Stimulated activated CD4-positive, alpha-beta T cell treated with anti-CD3 and anti-CD28 coated beads, TNF-alpha, amount 100 ng/mL, for 4 hours (primary cell): ENCODE results near the gene NFATC4.
"Not testable (repeated sequence)": the region's sequence is repeated elsewhere in the genome, so short reads cannot be mapped to it uniquely, and the experiment has no call there.

Source experiments
- DNase-seq, 3 experiments: peaks; one replicate each; pipeline ENCODE4 v3.0.0-alpha.2; 2020; ENCODE audit warnings: low read depth in 3 of 3

Gene NFATC4

DNA sequence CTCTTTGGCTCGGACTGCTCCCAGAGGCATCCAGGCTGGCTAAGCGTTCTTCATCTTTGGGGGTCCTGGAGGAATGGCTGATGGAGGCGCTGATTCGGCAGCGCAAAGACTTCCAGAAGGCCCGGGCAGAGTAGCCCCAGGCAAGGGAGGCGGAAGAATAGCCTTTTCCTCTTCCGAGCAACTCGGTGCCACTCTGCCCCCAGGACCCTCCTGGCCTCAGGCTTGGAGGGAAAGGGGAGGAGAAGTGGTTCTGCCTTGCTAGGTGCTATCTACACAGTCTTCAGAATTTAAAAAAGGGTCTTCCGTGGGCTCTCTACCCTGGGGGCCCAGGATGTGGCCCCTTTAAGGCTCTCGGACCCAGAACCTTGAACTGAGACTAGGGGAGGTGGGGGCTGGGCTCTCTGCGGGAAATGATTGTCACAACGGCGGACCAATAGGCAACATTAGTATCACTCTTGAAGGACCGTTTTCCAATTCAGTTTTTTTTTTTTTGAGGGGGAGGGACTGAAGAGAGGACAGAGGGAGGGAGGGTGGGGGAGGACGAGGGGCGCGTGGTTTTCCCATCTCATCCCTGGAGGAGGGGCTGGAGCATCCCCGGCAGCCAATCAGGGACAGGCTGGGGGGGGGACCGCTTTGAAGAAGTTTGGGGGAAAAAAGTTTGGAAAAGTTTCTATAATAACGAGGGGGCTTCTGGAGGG lies at the start of gene NFATC4:
NFATC4 (plus strand) TSS at position 671 of the 698 bp plus-strand sequence. CDS start 157 bp downstream, outside the sequence.
- no peak for DNase-seq

DNA sequence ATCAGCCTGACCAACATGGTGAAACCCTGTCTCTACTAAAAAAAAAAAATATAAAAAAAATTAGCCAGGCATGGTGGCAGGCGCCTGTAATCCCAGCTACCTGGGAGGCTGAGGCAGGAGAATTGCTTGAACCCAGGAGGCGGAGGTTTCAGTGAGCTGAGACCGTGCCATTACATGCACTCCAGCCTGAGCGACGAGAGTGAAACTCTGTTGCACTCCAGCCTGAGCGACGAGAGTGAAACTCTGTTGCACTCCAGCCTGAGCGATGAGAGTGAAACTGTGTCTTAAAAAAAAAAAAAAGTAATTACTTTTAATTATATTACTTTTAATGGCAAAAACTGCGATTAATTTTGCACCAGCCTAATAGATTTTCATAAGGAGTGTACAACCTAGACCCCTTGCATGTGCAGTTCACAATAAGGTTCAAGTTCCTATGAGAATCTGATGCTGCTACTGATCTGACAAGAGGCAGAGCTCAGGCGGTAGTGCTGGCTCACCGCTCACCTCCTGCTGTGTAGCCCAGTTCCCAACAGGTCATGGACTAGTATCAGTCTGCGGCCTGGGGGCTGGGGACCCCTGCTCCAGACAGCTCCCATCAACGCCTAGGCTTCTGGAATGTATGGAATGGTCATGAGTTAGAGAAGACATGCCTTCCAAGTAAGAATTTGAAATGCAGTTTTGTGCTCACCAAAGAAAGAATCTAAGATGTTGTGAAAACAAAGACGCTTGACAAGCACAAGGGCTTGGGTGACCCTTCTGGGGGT lies 46.6 kb upstream of the NFATC4 start:
- no peak for DNase-seq

DNA sequence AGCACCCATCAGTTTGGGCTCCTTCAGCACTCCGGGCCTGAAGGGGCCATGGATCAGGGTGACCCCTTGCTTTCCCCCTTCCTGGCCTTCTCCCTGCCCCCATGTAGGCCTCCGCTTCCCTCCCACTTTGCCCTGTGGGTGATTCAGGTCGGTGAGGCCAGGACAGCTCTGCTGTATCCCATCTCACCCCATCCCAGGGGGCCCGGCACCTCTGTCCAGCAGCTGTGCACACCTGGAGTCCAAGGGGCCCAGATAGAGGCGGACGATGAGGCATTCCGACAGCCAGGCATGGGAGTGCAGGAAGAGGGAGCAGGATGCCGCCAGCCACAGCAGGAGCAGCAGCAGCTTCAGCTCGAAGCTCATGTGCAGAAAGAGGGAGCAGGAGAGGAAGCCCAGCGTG lies 45.3 kb upstream of the NFATC4 start:
- DNase-seq = no peak

DNA sequence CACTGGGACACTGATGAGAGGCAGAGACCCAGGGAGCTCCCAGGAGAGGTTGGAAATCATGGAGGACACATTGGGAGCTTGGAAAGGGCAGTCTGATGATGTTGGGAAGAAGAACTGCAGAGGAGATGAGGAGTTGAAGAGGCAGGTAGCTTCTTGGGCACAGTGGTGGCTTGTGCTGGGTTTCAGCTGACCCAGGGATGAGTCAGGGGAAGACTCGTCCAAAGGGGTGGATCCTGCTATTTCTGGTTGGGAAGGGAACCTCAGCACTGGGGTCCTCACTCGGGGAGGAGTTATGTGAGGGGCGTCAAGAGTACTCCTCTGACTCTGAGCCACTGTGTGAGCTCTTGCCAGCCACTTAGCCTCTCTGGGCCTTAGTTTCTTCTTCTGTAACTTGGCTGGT lies 44.6 kb upstream of the NFATC4 start:
- DNase-seq = no peak

DNA sequence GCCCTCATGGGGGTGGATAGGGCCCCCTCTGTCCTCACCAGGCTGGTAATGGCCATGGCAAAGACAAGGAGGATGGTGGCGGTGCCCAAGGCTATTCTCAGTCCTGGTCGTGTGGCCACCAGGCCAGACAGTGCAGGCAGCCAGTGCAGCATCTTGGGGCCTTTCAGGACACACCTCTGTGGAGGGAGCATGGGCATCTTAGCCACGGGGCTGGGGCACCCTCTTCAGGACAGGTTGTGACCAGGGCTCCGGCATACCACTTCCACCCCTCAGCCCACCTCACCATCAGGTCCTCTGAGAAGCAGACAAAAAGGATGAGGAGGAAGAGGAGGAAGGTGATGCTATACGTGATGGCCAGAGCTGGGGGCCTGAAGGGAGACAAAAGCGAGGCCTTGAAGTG lies 44.0 kb upstream of the NFATC4 start:
- DNase-seq = no peak

DNA sequence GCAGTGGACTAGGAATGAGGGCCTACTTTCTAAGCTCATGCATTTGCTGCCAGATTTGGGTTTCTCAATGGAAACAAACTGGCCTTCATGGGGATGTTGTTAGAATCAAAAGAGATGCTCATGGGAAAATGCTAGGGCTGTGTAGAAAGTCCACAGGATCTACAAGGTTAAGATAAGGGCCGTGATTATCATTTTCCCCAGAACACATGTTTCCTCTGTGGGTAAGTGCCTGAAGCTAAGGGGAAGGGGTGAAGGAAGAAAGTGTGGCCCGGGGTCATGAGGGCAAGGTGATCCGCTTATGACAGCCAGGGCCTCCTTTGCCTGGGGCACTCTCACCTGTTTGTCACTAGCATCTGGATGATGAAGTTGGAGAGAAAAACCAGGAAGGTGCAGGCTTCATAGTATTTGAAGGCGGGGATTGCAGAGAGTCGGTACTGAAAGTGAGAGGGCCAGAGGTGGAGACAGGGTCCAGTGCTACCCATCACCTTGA lies 42.9 kb upstream of the NFATC4 start:
- DNase-seq = no peak

DNA sequence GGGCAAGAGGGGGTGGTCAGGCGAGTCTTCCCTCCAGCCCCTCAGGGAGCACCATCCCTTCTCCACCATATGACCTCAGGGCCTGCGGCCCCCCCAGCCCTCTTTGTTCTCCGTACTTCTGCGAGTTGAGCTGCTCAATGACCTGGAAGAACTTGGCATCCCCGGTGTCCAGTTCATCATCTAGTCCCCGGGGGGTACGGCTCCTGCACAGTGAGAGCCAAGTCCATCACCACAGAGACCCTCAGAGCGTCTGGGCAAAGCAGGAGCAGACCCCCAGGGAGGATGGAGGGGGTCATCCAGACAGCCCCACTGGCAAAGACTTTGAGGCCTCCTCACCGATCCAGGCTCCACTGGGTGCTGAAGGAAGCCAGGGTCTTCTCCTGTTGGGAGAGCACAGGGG lies 42.0 kb upstream of the NFATC4 start:
- DNase-seq = no peak

DNA sequence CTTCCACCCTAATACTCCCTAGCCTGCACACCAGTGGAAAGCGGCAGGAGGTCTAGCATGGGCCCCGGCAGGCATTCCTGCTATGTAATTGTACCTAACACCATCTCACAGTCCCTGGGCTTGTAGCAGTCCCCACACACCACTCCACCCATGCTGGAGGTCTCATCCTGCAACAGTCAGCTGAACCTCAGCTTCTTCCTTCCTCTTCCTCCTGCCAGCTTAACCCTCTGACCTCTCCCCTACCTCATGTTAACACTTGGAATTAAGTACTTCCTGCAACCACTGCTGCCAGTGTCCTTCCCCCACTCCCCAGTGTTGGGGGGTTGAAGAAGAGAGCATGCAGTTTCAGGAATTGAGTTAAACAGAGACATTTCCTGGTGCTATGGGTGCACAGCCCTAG lies 40.7 kb upstream of the NFATC4 start:
- DNase-seq = no peak

DNA sequence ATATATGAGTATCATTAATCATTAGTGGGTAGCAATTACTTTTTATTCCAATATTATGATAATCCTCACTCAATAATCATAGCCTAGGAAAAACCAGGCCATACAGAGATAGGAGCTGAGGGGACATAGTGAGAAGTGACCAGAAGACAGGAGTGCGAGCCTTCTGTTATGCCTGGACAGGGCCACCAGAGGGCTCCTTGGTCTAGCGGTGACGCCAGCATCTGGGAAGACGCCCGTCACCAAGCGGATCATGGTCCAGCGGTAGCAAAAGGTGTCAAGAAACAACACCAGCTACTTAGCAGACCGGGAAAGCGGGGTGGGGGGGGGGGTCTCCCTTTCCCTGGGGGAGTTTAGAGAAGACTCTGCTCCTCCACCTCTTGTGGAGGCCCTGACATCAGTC lies 40.1 kb upstream of the NFATC4 start:
- not testable (repeated sequence) for DNase-seq

DNA sequence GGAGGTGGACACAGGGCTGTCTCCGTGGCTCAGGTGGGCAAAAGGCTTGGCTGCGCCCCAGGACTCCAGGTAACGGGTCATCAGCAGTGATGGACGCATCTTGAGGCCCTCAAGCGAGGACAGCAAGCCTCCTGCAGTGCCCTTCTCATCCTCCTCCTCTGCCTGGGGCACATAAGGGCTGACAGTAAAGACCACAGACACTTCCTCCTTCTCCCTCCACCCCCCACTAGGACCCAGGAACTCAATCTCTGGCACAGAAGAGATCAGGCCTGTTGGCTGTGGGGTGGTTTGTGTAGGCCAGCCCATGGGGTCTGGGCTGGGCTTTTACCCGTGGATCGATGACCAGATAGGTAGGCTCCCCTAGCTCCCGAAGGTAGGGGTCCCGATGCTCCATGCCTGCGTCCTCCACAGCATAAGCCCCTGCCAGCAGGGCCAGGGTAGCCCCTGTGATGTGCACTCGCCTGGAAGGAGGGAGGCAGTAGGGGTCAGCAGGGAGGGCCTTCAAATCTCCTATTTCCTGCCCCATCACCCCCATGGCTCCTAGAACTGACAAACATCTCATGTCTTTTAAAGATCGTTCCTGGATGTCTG lies 38.8 kb upstream of the NFATC4 start:
- DNase-seq = no peak

DNA sequence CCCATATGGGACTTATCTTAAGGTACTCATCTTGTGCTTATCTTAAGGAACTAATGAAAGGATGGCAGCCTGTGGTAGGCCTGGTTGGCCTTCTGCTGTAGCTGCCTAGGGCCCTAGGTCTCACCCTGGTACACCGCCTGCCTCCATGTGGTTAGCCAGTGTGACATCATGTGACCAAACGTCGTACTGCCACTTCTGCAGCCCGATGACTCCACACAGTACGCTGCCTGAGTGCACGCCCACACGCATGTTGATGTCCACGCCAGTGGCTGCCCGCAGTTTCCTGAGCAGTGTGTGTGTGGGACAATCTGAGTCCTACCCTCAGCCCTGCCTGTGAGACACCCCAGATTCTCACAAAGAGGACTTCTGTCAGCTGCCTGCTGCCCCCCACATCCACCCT lies 38.2 kb upstream of the NFATC4 start:
- DNase-seq = no peak

DNA sequence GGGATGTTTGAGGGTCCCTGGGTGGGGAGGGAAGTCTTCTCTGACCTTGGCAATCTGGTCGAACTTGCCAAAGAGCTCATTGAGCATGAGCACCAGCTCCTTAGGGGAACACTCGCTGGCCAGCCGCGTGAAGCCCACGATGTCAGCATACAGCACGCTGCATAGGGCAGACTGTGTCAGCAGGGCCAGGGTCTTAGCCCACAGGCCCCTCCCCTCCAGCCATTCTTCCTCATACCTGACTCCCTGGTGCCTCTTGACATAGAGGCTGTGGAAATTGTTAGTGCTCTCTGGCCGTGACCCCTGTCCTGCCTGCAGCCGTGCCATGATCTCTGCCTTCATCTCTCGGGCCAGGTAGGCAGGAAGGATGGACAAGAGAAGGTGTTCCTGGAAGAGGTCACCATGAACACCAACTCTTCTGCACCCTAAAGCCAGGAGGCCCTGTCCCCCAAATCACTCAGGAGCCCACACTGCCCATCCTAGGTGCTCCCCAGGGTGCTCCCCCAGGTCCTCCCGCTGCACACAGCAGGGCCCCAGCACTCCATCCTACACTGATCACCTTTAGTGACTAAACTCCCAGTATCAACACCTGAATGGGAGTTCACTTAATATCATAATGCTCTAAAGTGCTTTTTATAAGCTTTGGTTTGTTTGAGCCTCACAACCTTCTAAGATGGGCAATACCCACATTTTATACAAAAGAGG lies 36.9 kb upstream of the NFATC4 start:
- no peak for DNase-seq

DNA sequence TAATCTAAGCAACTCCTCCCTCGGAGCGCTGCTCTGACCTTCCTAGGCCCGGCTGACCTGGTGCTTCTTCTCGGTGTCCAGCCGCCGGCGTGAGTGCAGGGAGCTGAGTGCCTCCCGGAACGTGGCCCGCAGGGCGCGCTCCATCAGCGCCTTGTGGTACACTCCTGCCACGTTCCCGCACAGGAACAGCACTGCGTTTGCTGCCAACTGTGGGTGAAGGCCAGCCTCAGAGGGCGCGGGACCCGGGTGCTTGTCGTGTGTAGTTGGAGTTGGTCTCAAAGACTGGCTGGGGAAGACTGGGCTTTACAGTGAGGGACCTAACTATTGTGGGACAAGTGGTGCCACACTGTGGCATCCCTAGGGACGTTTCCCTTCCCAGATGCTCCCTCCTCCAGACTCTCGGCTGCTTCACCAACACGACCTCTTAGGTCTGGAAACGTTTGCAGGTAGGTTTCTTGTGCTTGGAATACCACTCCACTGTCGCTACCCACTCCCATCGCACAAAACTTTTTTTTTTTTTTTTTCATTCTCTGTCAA lies 36.2 kb upstream of the NFATC4 start:
- no peak for DNase-seq

DNA sequence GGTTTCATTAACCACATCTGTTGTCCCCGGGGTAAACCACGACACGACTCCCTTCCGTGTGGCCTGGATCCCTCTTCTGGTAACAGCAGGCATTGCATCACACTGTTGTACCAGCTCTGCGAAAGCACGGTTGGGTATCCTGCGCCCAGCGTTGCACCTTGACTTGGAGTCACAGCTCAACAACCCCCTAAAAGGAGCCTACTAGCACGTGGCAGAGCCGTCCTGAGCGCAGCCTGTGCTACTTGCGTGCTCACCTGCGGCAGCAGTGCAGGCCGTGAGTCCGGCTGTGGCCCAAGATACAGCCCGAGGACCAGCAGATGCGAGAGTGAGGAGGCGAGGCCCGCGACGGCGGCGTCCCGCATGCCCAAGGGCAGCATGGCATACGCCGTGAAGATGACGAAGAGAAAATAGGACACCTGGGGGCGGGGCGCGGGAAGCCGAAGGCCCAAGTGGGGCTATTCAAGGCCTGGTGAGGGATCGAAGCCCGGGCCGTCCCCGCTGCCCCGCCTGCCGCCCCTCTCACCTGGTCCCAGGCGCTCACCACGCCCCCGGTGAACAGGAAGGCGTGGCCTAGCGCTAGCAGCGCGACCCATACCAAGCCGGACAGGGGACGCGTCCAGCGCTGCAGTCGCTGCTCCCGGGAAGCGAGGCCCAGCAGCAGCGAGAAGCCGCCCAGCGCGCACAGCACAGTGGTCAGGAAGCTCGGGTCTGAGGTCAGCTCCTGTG lies 35.6 kb upstream of the NFATC4 start:
- peak; percentile 62 to 81 (median 77) for DNase-seq

DNA sequence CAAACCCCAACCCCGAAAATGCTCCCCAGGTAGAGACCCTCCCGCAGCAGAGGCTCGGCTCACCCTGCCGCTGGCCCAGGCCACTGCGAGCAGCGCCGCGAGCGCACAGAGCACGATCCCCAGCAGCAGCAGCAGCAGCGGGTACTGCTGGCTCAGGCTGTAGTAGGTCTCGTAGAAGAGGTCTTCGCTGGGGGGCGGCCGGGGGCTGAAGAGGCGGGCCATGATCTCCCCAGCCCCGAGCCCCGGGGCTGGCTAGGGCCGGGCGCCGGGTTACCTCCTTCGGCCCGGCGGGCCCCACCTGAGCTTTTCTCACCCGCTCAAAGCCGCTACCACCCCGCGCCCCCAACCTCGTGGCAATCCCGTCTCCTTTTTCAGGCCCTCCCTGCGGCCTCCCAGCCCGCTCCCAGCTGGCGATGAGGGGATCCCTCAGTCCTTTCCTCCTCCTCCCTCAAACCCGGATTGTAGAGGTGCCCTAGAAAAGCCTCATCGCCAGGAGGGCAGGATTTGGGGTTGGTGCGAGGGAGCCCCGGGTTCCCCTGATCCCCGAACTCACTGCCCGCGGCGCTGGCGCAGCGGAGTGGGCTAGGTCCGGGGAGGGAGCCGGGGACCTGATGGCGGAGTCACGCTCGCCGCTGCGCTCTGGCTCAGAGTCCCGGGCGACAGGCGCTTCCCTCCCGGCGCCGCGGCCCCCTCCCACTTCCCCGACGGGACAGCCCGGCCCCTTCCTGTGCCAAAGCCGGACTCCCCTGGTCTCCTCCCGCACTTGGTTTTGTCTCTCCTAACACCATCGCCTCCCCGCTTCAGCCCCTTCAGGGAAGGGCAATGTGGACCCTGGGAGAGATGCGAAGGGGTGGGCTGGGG lies 33.3 kb upstream of the NFATC4 start, which contains the start of gene ADCY4:
ADCY4 (minus strand) TSS at position 641 of the 861 bp plus-strand sequence; CDS start at position 222, 419 bp downstream.
- DNase-seq = no peak

DNA sequence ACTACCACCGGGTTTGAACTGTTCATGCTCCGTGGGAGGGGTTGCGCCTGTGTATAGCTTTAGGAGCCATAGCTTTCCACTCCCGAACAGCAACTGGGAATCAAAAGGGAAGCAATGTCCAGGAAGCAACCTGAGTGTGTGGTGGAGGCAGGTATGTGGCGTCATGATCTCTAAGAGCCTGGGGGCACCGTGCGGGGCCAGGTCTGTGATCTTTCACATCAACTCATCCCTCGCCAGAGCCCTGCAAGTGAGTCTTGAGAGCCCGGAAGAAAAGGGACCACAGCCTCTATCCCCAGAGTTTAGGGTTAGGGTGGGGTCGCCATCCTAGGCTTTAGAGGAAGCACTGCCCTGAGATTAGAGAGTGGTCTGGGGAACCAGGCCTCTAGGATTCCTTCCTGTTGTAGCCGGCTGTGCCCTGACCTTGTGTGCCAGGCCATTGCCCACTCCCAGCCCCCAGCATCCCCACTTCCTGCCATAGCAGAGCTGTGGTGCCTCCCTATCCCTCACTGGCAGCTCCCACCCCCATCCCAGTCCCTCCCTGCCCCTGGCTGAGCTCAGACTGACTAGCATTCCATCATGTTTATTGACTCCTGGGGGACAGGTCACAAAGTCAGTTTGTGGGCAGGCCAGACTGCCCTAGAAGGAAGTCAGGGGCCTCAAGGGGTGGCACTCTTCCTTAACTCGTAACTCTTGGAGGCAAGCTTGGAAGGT lies 32.4 kb upstream of the NFATC4 start:
- DNase-seq = no peak

DNA sequence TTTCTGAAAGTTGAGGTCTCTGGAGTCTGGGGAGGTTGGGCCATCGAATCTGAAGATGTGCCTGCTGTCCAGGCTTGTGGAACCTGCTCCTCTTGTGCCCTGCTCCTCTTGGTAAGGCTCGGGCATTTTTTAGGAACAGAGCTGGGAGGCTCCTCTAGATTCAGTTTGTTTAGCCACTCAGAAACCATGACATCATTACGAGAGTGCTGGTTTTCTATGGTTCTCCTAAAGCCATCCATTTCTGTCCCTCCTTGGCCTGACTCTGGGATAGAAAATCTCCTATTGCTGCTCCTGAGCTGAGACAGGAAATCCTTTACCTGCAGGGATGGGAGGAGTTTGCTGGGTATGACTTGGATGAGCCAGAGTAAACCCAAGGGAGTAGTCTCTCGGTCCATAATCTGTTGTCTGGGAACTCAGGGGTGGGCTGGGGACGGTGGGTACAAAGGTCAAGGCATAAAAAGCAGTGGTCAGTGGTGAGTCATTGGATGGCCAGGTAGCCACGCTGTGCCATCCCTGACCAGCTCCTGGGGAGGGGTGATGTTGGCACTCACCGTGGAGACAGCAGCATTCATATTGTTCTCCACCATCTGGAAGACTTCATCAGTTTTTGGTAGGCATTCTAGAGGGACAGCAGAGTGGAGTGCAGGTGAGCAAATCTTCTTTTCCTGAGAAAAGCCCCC lies 30.7 kb upstream of the NFATC4 start:
- DNase-seq = no peak

DNA sequence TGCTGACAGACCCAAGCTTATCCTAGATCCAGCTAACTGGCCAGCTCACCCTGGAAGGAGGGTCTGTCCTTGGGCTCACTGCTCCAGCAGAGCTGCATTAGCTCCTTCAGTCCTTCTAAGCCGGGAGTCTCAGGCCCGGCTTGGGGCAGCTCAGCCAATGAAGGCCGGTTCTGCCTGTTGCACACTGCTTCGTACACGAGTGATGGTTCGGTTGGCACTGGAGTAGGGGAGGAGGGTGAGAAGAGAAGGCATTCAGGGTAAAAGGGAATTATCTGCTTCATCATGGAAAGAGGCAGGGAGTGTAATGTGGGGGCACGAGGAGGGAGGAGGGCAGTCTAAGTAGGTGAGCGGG lies 30.2 kb upstream of the NFATC4 start:
- no peak for DNase-seq

DNA sequence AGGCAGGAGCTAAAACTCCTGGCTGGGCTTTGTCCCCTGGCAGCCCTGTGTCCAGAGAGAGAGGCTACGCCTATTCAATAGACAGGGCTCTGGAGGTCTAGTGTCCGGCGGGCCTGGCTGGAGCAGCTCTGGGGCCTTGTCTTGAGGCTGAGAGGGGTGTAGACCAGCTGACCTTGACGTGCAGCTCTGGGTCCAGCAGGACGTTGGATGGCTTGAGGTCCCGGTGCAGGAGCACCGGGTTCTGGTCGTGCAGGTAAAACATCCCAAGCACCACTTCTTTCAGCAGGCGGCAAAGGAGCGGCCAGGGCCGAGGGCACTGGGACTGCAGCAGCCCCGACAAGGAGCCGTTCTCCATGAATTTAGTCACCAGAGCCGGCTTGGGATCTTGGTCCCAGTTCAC lies 29.1 kb upstream of the NFATC4 start:
- no peak for DNase-seq
